Measurements from ENCODE around the gene AAMDC. TPM values are rescaled to one million over a fixed set of nuclear protein-coding genes. Genes with fewer than 3 reads are reported as not detected.

Gene AAMDC
- 10 to 100 TPM in 1 of 2 donors, 1 to 10 TPM in 1; 6.9 to 25.9 TPM for total RNA-seq

GRCh38 chr11:77820565-77821348 lies at the start of gene AAMDC, which contains the start of gene RSF1:
Gene AAMDC (plus strand): TSS chr11:77821144. CDS start chr11:77842497, 21,353 bp downstream.
Gene RSF1 (minus strand): TSS chr11:77820722. CDS start chr11:77820714, 8 bp downstream.
- peak within 1 kb of the TSS; percentile 84 to 100 for H3K4me3 ChIP-seq
- ATAC-seq, result peak; percentile 93
- no peaks in the 10 kb centered on the region for H3K36me3 ChIP-seq (replicated peaks in 1 of 2; ENCODE audit: insufficient read depth in 1 of 2, low read depth in 2 of 2)
- intact Hi-C loops (cut with DNase I), result no loop called here
- no peaks in the 10 kb centered on the region for H3K27me3 ChIP-seq
- H3K4me1 ChIP-seq, result peaks cover 47% of the 10 kb centered on the region
- TF ChIP-seq CTCF (IDR thresholded peaks at IDR 0.05) (peak; percentile 43 to 81 (median 77)), POLR2A (IDR thresholded peaks at IDR 0.05) (peak; percentile 38 to 82 (median 82))
- 0% methylated on average over 35 to 63 of the region's 64 CpGs for WGBS, 2 donors
- H3K9me3 ChIP-seq, result no peaks in the 10 kb centered on the region
- peak; percentile 99 to 100 (median 99) for DNase-seq
- H3K27ac ChIP-seq, result peak within 1 kb of the TSS; percentile 56 to 92 (median 84)

GRCh38 chr11:77775936-77776335 lies 45.0 kb upstream of the AAMDC start:
- no peaks in the 10 kb centered on the region for H3K36me3 ChIP-seq (replicated peaks in 1 of 2; ENCODE audit: insufficient read depth in 1 of 2, low read depth in 2 of 2)
- 32% methylated on average over 2 of the region's 2 CpGs for WGBS, 2 donors
- H3K27me3 ChIP-seq, result no peaks in the 10 kb centered on the region
- TF ChIP-seq CTCF (IDR thresholded peaks at IDR 0.05), result no peak
- no peak for TF ChIP-seq POLR2A (IDR thresholded peaks at IDR 0.05)
- H3K4me3 ChIP-seq, result no peak overlapping the region
- DNase-seq (no peak), ATAC-seq (no peak)
- no peaks in the 10 kb centered on the region for H3K9me3 ChIP-seq
- peaks cover 6% of the 10 kb centered on the region for H3K4me1 ChIP-seq
- no peak overlapping the region for H3K27ac ChIP-seq
- intact Hi-C loops (cut with DNase I), result no loop called here

- ATAC-seq (no peak), DNase-seq (no peak)
- 58 to 62% methylated on average over 1 of the region's 1 CpG for WGBS, 2 donors
- H3K27me3 ChIP-seq, result no peaks in the 10 kb centered on the region
- no peaks in the 10 kb centered on the region for H3K36me3 ChIP-seq (replicated peaks in 1 of 2; ENCODE audit: insufficient read depth in 1 of 2, low read depth in 2 of 2)
- no peaks in the 10 kb centered on the region for H3K9me3 ChIP-seq
- intact Hi-C loops (cut with DNase I), result no loop called here
- H3K27ac ChIP-seq, result no peak overlapping the region
- TF ChIP-seq POLR2A (IDR thresholded peaks at IDR 0.05), result no peak
- peak in 5 of 7 experiments; percentile 16 to 37 (median 31) for TF ChIP-seq CTCF (IDR thresholded peaks at IDR 0.05)
- no peak overlapping the region for H3K4me3 ChIP-seq
- peaks cover under 1% of the 10 kb centered on the region for H3K4me1 ChIP-seq
Measured at GRCh38 chr11:77776455-77776854, 44.5 kb upstream of the AAMDC start.

GRCh38 chr11:77778118-77778517 lies 42.8 kb upstream of the AAMDC start:
- WGBS, 2 donors, result 96 to 100% methylated on average over 1 of the region's 1 CpG
- DNase-seq (no peak), ATAC-seq (no peak)
- intact Hi-C loops (cut with DNase I), result no loop called here
- Histone ChIP-seq H3K36me3 (replicated peaks in 1 of 2; ENCODE audit: insufficient read depth in 1 of 2, low read depth in 2 of 2) (no peaks in the 10 kb centered on the region), H3K27ac (no peak overlapping the region), H3K27me3 (no peaks in the 10 kb centered on the region), H3K4me3 (no peak overlapping the region), H3K4me1 (no peaks in the 10 kb centered on the region), H3K9me3 (no peaks in the 10 kb centered on the region)
- TF ChIP-seq POLR2A (IDR thresholded peaks at IDR 0.05) (no peak), CTCF (IDR thresholded peaks at IDR 0.05) (no peak)

Measured in body of pancreas (tissue), 4 donors.